NCI-H2107 treated with DMSO at 0.1 percent for 48 hours (cell line): Measurements from ENCODE around the gene DNAJC13.
"Not testable (repeated sequence)": the region's sequence is repeated elsewhere in the genome, so short reads cannot be mapped to it uniquely, and the experiment has no call there.

Experiments used
- DNase-seq: peaks from one replicate; lab custom pipeline; 2025; ENCODE audit not compliant: unreplicated experiment; lab: John Stamatoyannopoulos, UW

Gene DNAJC13, protein sequence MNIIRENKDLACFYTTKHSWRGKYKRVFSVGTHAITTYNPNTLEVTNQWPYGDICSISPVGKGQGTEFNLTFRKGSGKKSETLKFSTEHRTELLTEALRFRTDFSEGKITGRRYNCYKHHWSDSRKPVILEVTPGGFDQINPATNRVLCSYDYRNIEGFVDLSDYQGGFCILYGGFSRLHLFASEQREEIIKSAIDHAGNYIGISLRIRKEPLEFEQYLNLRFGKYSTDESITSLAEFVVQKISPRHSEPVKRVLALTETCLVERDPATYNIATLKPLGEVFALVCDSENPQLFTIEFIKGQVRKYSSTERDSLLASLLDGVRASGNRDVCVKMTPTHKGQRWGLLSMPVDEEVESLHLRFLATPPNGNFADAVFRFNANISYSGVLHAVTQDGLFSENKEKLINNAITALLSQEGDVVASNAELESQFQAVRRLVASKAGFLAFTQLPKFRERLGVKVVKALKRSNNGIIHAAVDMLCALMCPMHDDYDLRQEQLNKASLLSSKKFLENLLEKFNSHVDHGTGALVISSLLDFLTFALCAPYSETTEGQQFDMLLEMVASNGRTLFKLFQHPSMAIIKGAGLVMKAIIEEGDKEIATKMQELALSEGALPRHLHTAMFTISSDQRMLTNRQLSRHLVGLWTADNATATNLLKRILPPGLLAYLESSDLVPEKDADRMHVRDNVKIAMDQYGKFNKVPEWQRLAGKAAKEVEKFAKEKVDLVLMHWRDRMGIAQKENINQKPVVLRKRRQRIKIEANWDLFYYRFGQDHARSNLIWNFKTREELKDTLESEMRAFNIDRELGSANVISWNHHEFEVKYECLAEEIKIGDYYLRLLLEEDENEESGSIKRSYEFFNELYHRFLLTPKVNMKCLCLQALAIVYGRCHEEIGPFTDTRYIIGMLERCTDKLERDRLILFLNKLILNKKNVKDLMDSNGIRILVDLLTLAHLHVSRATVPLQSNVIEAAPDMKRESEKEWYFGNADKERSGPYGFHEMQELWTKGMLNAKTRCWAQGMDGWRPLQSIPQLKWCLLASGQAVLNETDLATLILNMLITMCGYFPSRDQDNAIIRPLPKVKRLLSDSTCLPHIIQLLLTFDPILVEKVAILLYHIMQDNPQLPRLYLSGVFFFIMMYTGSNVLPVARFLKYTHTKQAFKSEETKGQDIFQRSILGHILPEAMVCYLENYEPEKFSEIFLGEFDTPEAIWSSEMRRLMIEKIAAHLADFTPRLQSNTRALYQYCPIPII (N-terminal part only)

DNA sequence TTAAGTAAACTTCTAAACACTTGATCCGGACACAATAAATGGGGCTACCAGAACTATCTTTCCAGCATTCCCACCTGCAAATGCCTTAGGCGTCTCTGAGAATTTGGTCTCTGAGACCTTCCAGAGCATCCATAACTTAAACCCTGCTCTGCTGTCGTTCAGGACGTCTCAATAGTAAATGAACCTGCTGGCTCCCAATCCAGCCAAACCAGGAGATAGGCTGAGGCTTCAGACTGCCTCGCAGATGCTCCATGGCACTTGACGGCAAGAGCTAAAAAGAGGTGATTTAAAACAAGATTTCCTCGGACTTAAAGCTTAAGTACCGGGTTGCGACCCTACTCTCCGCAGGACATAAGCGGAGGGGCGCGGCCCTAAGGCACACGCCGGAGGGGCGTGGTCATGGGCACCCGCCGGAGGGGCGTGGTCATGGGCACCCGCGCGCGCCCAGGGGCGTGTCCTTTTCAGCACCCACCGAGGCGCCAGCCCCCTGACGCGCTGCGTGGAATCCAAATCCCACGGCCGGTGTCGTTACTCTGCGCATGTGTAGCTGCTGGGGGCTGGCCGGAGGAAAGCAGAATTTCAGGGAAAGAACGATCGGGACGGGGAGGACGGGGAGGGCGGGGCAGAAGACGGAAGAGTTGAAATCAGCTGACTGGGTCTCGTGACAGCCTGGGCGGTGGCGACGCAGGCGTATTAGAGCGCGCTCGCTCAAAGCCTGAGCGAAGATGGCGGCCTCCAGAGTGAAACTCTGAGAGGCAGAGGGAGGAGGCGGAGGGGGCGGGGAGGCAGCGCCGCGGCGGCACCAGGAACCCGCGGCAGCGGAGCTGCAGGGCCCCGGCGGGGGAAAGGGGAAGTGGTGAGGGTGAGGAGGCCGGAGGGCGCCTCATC is at the start of gene DNAJC13:
Gene DNAJC13, plus strand, starts transcription at position 696 of the 888 bp plus-strand sequence. CDS start 17,049 bp downstream, outside the sequence.
- DNase-seq, result peak; percentile 94

DNA sequence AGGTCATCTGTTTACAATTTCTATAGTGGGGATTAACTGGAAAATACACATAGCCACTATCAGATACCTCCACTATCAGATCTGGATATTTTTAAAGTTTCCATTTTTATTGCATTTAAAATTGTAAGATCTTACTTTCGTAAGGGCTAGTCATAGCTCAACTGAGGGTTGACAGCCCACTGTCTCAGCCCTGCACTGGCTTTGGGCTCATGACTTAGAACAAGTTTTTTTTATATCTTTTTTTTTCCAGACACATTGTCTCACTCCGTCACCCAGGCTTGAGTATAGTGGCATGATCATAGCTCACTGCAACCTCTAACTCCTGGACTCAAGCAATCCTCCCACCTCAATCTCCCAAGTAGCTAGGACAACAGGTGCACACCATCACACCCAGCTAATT is 48.8 kb upstream of the DNAJC13 start:
- DNase-seq, result no peak

DNA sequence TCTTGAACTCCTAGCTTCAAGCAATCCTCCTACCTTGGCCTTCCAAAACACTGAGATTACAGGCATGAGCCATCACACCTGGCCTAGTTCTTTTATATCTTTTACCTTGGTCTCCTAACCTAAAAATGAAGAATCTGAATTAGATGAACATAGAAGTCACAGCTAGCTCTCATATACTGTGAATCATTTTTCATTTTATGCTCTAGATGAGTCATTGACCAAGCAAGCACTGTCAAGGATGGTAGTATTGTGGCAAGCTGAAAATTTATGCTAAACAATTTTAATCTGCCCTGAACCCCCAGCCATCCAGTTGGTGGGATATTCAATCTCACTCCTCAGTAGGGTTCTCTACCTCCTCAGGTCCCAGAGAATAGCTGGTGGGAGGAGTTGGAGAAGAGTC is 48.3 kb upstream of the DNAJC13 start:
- DNase-seq, result no peak

DNA sequence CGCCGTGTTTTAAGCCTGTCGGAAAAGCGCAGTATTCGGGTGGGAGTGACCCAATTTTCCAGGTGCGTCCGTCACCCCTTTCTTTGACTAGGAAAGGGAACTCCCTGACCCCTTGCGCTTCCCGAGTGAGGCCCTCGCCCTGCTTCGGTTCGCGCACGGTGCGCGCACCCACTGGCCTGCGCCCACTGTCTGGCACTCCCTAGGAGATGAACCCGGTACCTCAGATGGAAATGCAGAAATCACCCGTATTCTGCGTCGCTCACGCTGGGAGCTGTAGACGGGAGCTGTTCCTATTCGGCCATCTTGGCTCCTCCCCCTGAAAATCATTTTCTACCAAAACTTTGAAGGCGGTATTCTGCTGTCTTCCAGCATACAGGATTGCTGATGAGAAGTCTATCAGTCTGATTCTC is 40.4 kb upstream of the DNAJC13 start:
- DNase-seq, result not testable (repeated sequence)

DNA sequence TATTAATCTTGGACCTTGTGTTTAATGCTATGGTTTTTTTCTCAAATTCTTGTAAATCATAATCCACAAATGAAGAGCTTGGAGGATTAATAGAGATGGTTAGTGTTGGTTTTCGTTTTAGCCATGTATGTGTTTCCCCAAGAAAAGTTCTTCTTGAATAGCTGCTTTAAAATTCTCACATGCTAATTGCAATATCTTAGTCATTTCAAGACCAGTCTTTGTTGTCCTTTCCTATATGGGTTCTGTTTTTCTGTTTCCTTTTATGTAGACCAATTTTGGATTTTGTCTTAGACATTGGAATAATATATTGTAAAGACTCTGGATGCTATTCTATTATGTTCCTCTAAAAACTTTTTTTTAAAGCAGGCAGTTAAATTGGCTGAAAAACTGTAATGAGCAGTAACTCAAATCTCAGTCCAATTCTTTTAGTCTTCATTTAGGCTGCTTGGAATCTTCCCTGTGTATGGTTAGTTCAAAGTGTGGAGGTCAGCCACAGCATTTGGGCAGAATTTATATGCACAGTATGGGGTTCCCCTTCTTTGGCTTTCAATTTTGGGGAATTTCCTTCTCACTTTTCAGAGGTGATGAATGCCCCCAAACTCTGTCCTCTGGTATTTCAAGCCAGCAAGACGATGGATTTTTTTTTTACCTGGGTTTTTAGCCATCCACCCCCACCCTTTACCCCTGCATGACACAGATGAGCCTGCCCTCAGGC is 39.1 kb upstream of the DNAJC13 start:
- no peak for DNase-seq

DNA sequence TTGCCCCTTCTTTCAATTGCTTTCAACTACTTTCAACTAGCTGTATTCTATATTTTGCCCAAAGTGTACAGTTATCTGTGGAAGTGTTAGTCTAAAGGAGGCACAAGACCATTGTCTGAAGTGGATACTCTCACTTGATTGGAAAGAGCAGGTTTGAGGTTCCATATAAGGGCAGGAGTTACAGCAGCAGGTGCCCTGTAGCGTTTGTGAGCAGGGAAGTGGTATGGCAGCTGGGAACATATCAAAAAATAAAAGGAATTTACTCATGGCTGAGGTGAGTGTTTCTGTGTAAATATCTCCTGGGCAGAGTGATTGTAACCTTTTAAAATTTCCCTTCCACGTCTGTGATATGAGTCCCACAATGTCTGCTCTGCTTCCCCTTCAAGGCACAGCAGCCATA is 38.5 kb upstream of the DNAJC13 start:
- peak; percentile 6 for DNase-seq

DNA sequence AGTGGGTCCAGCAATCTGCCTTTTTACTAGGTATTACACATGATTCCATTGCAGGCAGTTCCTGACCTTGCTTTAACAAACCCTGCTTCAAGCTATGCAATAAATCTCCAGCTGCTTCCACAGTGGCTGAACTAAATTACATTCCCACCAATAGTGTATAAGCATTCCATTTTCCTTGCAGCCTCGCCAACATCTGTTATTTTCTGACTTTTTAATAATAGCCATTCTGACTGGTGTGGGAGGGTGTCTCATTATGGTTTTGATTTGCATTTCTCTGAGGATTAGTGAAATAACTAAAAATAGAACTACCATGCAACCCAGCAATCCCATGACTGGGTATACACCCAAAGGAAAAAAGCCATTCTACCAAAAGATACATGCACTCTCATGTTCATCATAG is 36.4 kb upstream of the DNAJC13 start:
- no peak for DNase-seq

DNA sequence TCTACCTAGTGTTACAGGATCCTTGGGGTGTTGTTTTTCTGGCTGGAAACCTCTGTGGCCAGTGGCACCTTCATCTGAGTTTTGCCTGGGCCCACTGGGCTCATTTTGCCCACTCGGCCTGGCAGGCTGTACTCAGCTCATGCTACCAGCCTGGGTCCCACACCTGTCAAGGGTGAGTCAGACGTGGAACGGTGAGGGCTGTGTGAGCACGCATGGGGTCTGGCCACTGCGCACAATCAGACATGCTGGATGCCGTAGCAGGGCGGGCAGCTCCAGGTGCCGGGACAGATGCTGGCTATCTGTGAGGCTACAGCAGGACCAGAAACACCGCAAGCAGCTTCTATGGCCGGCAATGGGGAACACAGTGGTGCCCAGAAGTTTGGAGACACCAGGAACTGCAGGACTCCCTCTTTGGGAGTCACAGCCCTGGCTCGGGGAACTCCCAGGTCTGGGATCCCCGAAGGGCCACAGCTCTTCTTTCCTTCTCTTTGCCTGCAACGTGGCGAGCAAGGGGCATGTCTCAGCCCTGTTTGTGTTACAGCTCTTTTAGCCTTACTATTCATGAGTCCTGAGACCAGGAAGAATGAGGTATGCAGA is 35.9 kb upstream of the DNAJC13 start:
- no peak for DNase-seq

DNA sequence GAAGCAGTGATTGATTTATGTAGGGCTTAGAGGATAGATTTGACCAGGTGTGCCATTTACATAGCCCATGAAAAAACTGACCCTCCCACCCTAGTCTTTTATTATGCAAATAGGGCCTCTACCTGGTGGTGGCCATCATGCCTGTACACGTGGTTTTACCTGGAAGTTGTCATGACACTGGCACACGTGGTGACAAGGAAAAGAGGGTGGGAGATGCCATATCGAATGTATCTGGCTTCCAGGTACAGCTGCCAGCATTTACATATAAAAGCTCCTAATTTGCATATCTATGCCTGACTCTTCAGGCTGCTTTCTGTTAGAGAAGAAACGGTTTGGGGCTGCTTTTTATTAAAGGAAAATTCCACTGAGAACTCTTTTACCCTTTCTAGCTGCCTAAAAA is 35.0 kb upstream of the DNAJC13 start:
- DNase-seq, result no peak

DNA sequence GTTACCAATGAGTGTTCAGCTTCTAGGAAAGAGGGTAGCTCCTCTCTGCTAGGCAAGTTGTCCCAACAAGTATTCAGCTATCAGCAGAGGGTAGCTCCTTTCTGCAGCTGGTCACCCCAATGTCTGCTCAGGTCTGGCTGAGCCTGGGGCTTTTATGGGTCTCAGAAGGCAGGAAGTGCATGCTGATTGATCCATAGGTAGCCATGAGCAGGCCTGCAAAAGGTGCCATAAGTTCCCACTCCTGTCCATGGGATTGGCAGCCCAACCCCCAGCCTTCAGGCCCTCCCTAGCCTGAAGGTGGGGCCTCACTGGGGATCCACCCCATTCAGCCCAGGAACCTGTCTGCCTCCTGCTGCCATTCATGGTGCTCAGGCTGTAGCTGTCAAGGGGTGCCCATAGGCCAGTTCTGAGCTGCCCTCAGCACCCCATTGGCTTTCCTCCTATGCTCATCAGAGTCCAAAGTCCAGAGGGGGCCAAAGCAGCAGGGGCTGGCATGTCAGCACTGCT is 34.6 kb upstream of the DNAJC13 start:
- DNase-seq, result no peak

DNA sequence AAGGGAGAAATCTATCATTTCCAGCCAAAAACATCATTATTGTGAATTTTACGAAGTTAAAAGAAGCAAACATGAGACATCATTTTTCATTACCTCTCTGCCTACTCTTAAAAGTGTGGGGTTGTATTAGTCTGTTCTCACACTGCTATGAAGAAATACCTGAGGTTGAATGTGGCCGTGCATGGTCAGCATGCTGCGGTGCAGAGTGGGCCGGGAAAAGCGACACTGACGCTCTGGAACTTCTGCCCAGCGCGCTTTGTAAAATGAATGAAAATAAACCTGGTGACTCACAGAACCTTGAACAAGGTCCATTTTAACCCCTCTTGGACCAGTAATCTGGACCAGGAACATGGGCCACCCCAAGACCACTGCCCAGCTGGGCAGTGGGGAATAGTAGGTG is 31.0 kb upstream of the DNAJC13 start:
- no peak for DNase-seq

DNA sequence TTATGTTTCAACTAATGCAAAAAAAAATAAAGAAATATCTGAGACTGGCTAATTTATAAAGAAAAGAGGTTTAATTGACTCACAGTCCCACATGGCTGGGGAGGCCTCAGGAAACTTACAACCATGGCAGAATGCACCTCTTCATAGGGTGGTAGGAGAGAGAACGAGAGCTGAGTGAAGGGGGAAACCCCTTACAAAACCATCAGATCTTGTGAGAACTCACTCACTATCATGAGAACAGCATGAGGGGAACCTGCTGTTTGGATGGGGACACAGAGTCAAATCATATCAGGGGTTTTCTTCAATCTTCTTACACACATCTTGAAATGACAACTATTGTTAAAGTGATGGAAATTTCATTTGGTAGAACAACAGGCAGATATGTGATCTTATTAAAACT is 24.6 kb upstream of the DNAJC13 start:
- DNase-seq, result not testable (repeated sequence)

DNA sequence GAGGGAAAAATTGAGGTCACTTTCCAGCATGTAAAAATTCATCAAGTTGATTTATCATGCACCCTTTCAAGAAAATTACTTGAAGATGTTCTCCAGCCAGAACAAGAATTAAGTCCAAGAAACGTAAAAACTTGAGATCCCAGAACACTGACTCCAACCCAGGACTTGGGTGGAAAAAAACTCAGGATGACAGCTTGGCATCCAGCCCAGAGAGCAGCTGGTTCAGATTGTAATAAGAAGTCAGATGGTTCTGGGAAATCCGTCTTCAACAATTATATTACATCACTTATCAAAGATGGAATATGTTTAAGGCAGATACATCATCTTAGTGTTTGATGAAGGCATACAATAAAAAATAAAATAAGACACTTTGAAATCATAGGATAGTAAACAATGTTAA is 23.0 kb upstream of the DNAJC13 start:
- no peak for DNase-seq

DNA sequence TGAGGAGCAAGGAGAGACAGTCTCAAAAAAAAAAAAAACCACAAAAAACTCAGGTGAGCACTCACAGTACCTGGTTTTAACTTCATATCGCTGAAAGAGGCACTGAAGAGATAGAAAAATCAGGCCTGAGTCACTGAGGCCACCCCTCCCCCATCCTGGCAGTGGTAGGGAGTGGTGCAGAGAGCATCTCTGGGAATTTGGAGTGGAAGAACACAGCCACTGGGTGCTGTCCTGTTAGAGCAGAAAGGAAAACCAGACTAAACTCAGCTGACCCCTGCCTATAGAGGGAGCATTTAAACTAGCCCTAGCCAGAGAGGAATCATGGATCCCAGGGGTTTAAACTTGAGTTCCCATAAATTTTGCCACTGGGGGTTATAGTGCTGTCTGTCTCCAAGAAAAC is 22.2 kb upstream of the DNAJC13 start:
- DNase-seq, result no peak

DNA sequence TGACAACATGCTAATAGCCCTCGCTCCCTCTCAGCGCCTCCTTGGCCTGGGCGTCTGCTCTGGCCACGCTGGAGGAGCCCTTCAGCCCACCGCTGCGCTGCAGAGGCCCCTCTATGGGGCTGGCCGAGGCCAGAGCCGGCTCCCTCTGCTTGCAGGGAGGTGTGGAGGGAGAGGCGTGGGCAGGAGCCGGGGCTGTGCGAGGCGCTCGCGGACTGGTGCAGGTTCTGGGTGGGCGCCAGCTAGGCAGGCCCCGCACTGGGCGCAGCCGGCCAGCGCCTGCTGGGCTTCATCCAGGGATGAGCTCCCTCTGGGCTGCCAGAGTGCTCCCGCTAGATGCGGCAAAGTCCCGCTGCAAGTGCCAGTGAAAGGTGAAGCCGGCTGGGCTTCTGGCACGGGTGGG is 21.0 kb upstream of the DNAJC13 start:
- DNase-seq, result no peak

DNA sequence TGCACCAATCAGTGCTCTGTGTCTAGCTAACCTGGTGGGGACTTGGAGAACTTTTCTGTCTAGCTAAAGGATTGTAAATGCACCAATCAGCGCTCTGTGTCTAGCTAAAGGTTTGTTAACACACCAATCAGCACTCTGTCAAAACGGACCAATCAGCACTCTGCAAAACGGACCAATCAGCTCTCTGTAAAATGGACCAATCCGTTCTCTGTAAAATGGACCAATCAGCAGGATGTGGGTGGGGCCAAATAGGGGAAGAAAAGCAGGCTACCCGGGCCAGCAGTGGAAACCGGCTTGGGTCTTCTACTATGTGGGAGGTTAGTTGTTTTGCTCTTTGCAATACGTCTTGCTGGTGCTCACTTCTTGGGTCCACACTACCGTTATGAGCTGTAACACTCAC is 20.5 kb upstream of the DNAJC13 start:
- DNase-seq, result not testable (repeated sequence)

DNA sequence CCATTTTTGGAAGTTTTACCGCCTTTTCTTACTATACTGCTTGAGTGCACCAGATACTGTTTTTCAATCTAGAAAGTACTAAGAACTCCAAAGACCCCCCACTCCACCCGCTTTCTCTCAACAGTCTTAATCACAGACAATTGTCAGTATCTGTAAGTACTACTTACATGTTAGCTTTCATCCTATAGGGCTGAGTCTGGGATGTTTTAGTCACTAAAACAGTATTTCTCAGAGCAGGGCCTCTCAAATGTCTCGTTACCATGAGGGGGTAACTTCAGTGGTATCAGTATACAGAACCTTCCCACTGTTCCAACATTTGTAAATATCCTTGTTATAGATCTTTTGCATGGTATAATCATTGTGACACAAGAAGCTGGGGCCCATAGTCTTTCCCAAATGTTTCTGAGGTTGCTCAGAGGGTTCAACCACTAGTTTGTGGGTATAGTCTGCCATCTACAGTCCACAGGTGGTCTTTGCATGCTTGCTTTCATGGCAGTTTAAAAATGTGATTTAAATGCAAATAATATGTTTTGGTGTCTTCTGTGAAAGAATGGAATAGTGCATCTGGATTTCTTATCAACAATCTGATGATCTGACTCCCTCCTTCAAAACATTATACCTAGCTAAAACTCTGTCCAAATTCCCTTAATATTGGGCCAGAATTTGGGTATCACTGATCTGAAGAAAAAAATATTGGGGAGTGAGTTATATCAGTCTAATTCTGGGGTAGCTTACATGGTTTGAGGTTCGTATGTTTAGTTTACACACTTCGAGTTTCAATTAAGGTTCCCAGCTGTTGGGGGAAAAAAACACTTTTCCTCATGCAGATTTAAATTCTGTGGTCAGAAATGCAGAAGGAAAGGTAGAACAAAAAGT is 18.0 kb upstream of the DNAJC13 start:
- peak; percentile 62 for DNase-seq

DNA sequence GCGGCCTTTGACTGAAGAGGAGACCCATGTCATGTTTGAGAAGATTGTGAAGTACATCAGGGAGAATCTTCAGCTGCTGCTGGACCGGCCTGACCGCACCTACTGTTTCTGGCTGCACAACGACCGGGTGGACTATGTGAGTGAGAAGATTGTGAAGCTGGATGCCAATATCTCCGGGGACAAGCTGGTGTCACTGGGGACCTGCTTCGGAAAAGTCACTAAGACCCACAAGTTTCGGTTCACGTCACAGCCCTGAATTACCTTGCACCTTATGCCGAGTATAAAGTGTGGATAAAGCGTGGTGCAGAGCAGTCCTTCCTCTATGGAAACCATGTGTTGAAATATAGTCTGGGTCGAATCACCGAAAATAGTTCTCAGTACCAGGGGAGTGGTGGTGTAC is 16.0 kb upstream of the DNAJC13 start:
- no peak for DNase-seq
